HEK293T (cell line): ENCODE results near the gene ARHGAP6.

ENCODE experiments used
- BHLHE40 ChIP-seq: fragments of 450-650 bp; IDR thresholded peaks from 2 replicates; pipeline ENCODE4 v1.6.1; 2016; ENCODE audit warnings: mild to moderate bottlenecking, moderate library complexity, borderline replicate concordance
- CTBP1 ChIP-seq: fragments of 450-650 bp; IDR thresholded peaks from 2 replicates; pipeline ENCODE4 v1.6.1; 2016; ENCODE audit warnings: borderline replicate concordance
- FOXA1 ChIP-seq: fragments of 450-650 bp; IDR thresholded peaks from 2 replicates; pipeline ENCODE4 v1.6.1; 2016; ENCODE audit warnings: mild to moderate bottlenecking
- FOXK2 ChIP-seq: fragments of 450-650 bp; IDR thresholded peaks from 2 replicates; pipeline ENCODE4 v1.6.1; 2016; ENCODE audit warnings: mild to moderate bottlenecking
- FOXM1 ChIP-seq: fragments of 450-650 bp; IDR thresholded peaks from 2 replicates; pipeline ENCODE4 v1.6.1; 2017; ENCODE audit warnings: mild to moderate bottlenecking, borderline replicate concordance
- HDGF ChIP-seq: fragments of 450-650 bp; IDR thresholded peaks from 2 replicates; pipeline ENCODE4 v1.6.1; 2017; ENCODE audit warnings: antibody characterized with exemption, borderline replicate concordance
- LEF1 ChIP-seq: fragments of 450-650 bp; IDR thresholded peaks from 2 replicates; pipeline ENCODE4 v1.6.1; 2017; ENCODE audit warnings: mild to moderate bottlenecking, borderline replicate concordance
- NFRKB ChIP-seq: fragments of 450-650 bp; IDR thresholded peaks from 2 replicates; pipeline ENCODE4 v1.6.1; 2016; ENCODE audit warnings: mild to moderate bottlenecking, moderate library complexity
- SP1 ChIP-seq: fragments of 450-650 bp; IDR thresholded peaks from 2 replicates; pipeline ENCODE4 v1.6.1; 2017
- SUZ12 ChIP-seq: fragments of 450-650 bp; IDR thresholded peaks from 2 replicates; pipeline ENCODE4 v1.6.1; 2016; ENCODE audit warnings: mild to moderate bottlenecking
- TARDBP ChIP-seq: fragments of 450-650 bp; IDR thresholded peaks from 2 replicates; pipeline ENCODE4 v1.6.1; 2016
- ZNF384 ChIP-seq: fragments of 450-650 bp; IDR thresholded peaks from 2 replicates; pipeline ENCODE4 v1.6.1; 2016

- TF ChIP-seq TARDBP (no peak), SP1 (no peak), BHLHE40 (no peak), SUZ12 (no peak), ZNF384 (no peak), FOXM1 (no peak), HDGF (no peak), LEF1 (no peak), NFRKB (no peak), FOXA1 (no peak), CTBP1 (no peak), FOXK2 (no peak)
Observed at GRCh38 chrX:11430271-11430670, 235.4 kb downstream of the ARHGAP6 start.
